H9 (cell line): ENCODE results near the gene HPD. TPM values are rescaled to one million over a fixed set of nuclear protein-coding genes. Genes with fewer than 3 reads are reported as not detected.

ENCODE experiments used
- DNase-seq: peaks from one replicate; pipeline ENCODE4 v3.0.0-alpha.2; 2017
- H2AFZ ChIP-seq: one replicate; pipeline ENCODE4 v1.6.1; 2013; ENCODE audit warnings: mild to moderate bottlenecking, low read length, control low read depth, moderate library complexity
- H2AK5ac ChIP-seq: 2 replicates; pipeline ENCODE4 v1.6.1; 2013; ENCODE audit warnings: low read length, control low read depth, mixed read lengths; ENCODE audit not compliant: insufficient read length
- H2BK120ac ChIP-seq: one replicate; pipeline ENCODE4 v1.6.1; 2013; ENCODE audit warnings: low read depth, mild to moderate bottlenecking, low read length, control low read depth, inconsistent platforms; ENCODE audit not compliant: poor library complexity, severe bottlenecking
- H2BK12ac ChIP-seq: 2 replicates; pipeline ENCODE4 v1.6.1; 2013; ENCODE audit warnings: low read length, control low read depth, mixed read lengths, low read depth; ENCODE audit not compliant: insufficient read length
- H2BK15ac ChIP-seq: 2 replicates; pipeline ENCODE4 v1.6.1; 2013; ENCODE audit warnings: low read depth, low read length, control low read depth
- H2BK20ac ChIP-seq: one replicate; pipeline ENCODE4 v1.6.1; 2013; ENCODE audit warnings: low read depth, mild to moderate bottlenecking, low read length, control low read depth, inconsistent platforms; ENCODE audit not compliant: poor library complexity, severe bottlenecking
- H2BK5ac ChIP-seq: 2 replicates; pipeline ENCODE4 v1.6.1; 2013; ENCODE audit warnings: low read length, control low read depth, mixed read lengths; ENCODE audit not compliant: insufficient read length
- H3K14ac ChIP-seq: 2 replicates; pipeline ENCODE4 v1.6.1; 2013; ENCODE audit warnings: low read length, control low read depth; ENCODE audit not compliant: insufficient read depth
- H3K18ac ChIP-seq: 2 replicates; pipeline ENCODE4 v1.6.1; 2013; ENCODE audit warnings: low read depth, mild to moderate bottlenecking, mixed read lengths, low read length, control low read depth; ENCODE audit not compliant: insufficient read length
- H3K23ac ChIP-seq: 2 replicates; pipeline ENCODE4 v1.6.1; 2013; ENCODE audit warnings: low read length, control low read depth, mixed read lengths, low read depth; ENCODE audit not compliant: insufficient read length
- H3K23me2 ChIP-seq: 2 replicates; pipeline ENCODE4 v1.6.1; 2013; ENCODE audit warnings: low read depth, mild to moderate bottlenecking, mixed read lengths, low read length, control low read depth; ENCODE audit not compliant: insufficient read length, poor library complexity, severe bottlenecking
- H3K27ac ChIP-seq: 2 replicates; pipeline ENCODE4 v1.5.1; 2013; ENCODE audit warnings: low read length, control low read depth, mixed read lengths, low read depth; ENCODE audit not compliant: insufficient read length
- H3K27me3 ChIP-seq: 2 replicates; pipeline ENCODE4 v1.6.1; 2013; ENCODE audit warnings: low read length, control low read depth, inconsistent platforms; ENCODE audit not compliant: insufficient read depth
- H3K4ac ChIP-seq: 2 replicates; pipeline ENCODE4 v1.6.1; 2013; ENCODE audit warnings: low read depth, mild to moderate bottlenecking, control low read depth, inconsistent platforms, low read length, moderate library complexity
- H3K4me1 ChIP-seq: 2 replicates; pipeline ENCODE4 v1.6.1; 2013; ENCODE audit warnings: low read length, control low read depth, inconsistent platforms; ENCODE audit not compliant: insufficient read depth
- H3K4me2 ChIP-seq: 2 replicates; pipeline ENCODE4 v1.6.1; 2013; ENCODE audit warnings: low read length, control low read depth, mixed read lengths; ENCODE audit not compliant: insufficient read length, insufficient read depth
- H3K56ac ChIP-seq: 2 replicates; pipeline ENCODE4 v1.6.1; 2013; ENCODE audit warnings: low read depth, mild to moderate bottlenecking, mixed read lengths, low read length, control low read depth; ENCODE audit not compliant: insufficient read length
- H3K79me1 ChIP-seq: 2 replicates; pipeline ENCODE4 v1.6.1; 2013; ENCODE audit warnings: low read depth, mild to moderate bottlenecking, moderate library complexity, low read length, control low read depth, inconsistent platforms; ENCODE audit not compliant: insufficient read depth, poor library complexity, severe bottlenecking
- H3K79me2 ChIP-seq: 2 replicates; pipeline ENCODE4 v1.6.1; 2013; ENCODE audit warnings: low read length, control low read depth, inconsistent platforms; ENCODE audit not compliant: insufficient read depth
- H3K9ac ChIP-seq: 2 replicates; pipeline ENCODE4 v1.6.1; 2013; ENCODE audit warnings: low read length, control low read depth, mixed read lengths; ENCODE audit not compliant: insufficient read length; ENCODE audit errors: extremely low read depth
- H3K9me3 ChIP-seq: one replicate; pipeline ENCODE4 v1.6.1; 2013; ENCODE audit warnings: low read depth, low read length, inconsistent platforms; ENCODE audit not compliant: control insufficient read depth
- H3T11ph ChIP-seq: one replicate; pipeline ENCODE4 v1.6.1; 2013; ENCODE audit warnings: mild to moderate bottlenecking, low read length, control low read depth, inconsistent platforms
- H4K20me1 ChIP-seq: one replicate; pipeline ENCODE4 v1.6.1; 2013; ENCODE audit not compliant: control insufficient read depth, insufficient read length, insufficient read depth
- H4K5ac ChIP-seq: 2 replicates; pipeline ENCODE4 v1.6.1; 2013; ENCODE audit warnings: low read depth, mild to moderate bottlenecking, mixed read lengths, low read length, control low read depth; ENCODE audit not compliant: insufficient read length
- H4K8ac ChIP-seq: replicated peaks from 2 replicates; pipeline ENCODE4 v1.6.1; 2013; ENCODE audit warnings: low read length, control low read depth, mixed read lengths, low read depth; ENCODE audit not compliant: insufficient read length
- H4K91ac ChIP-seq: 2 replicates; pipeline ENCODE4 v1.6.1; 2013; ENCODE audit warnings: low read depth, mild to moderate bottlenecking, moderate library complexity, mixed read lengths, low read length, control low read depth; ENCODE audit not compliant: insufficient read length
- H3K27ac Mint-ChIP-seq, 3 experiments: 2 replicates in 2 of 3; 3 replicates in 1 of 3; pipeline ENCODE4 v1.8.0; 2020 to 2021; ENCODE audit warnings: mixed read lengths in 3 of 3, mild to moderate bottlenecking in 1 of 3, moderate library complexity in 1 of 3
- H3K27me3 Mint-ChIP-seq: 2 replicates; pipeline ENCODE4 v1.8.0; 2021; ENCODE audit warnings: low read depth, mild to moderate bottlenecking, moderate library complexity, mixed read lengths
- H3K36me3 Mint-ChIP-seq, 3 experiments: 2 replicates in 2 of 3; 3 replicates in 1 of 3; pipeline ENCODE4 v1.8.0; 2020 to 2021; ENCODE audit warnings: low read depth in 3 of 3, mixed read lengths in 3 of 3; ENCODE audit not compliant: insufficient read depth in 1 of 3
- H3K4me1 Mint-ChIP-seq, 2 experiments: 2 replicates each; pipeline ENCODE4 v1.8.0; 2020; ENCODE audit warnings: mixed read lengths in 2 of 2
- H3K4me3 Mint-ChIP-seq, 2 experiments: 2 replicates in 1 of 2; 3 replicates in 1 of 2; pipeline ENCODE4 v1.8.0; 2020 to 2021; ENCODE audit warnings: mild to moderate bottlenecking in 2 of 2, mixed read lengths in 2 of 2, moderate library complexity in 1 of 2
- H3K9me3 Mint-ChIP-seq, 2 experiments: 2 replicates in 1 of 2; 3 replicates in 1 of 2; pipeline ENCODE4 v1.8.0; 2020; ENCODE audit warnings: mild to moderate bottlenecking in 2 of 2, mixed read lengths in 2 of 2, moderate library complexity in 1 of 2
- CTCF ChIP-seq: fragments of 200-600 bp; sonication (generic); conservative IDR thresholded peaks from 3 replicates; pipeline ENCODE4 v1.8.0; 2021; ENCODE audit warnings: antibody characterized with exemption, mild to moderate bottlenecking
- WGBS: extraction: QIAGEN DNeasy Blood & Tissue Kit; methylation state at CpG from one replicate; pipeline ENCODE4 v1.1.7; 2013; ENCODE audit warnings: missing lambda C conversion rate, low lambda C conversion rate, mixed read lengths; ENCODE audit not compliant: insufficient read length; ENCODE audit errors: extremely low coverage; 5-methylcytosine and 5-hydroxymethylcytosine counted together
- total RNA-seq: library from RNA; stranded (reverse); gene quantifications from 2 replicates; pipeline ENCODE4 v1.2.1, GENCODE V29; 2021

Gene HPD
- total RNA-seq, 1 experiment from 2014 or later: not detected

GRCh38 chr12:121828306-121828705, 30.4 kb downstream of the HPD start:
- H3K27me3 ChIP-seq: no peaks in the 10 kb centered on the region
- H3K4me2 ChIP-seq: no peak overlapping the region
- no peak for TF ChIP-seq CTCF
- peaks cover 0 to 8% of the 10 kb centered on the region in 2 experiments; a peak in 1 of 4 replicates for H3K4me1 Mint-ChIP-seq
- no peak overlapping the region for H4K91ac ChIP-seq
- H3K9me3 ChIP-seq: no peaks in the 10 kb centered on the region
- H3K23ac ChIP-seq: no peak overlapping the region
- no peaks in the 10 kb centered on the region for H3K4me1 ChIP-seq
- no peaks in the 10 kb centered on the region for H3K79me1 ChIP-seq
- DNase-seq: peak; percentile 18
- H3K9ac ChIP-seq: no peak overlapping the region
- H2BK5ac ChIP-seq: no peak overlapping the region
- no peak overlapping the region for H4K5ac ChIP-seq
- H2BK20ac ChIP-seq: no peak overlapping the region
- no CpG with 5 or more reads among the region's 8 CpGs for WGBS
- H2AFZ ChIP-seq: no peak overlapping the region
- H3K9me3 Mint-ChIP-seq: no peaks in the 10 kb centered on the region; a peak in 1 of 5 replicates
- H3K36me3 Mint-ChIP-seq: peaks cover 24 to 79% (median 63%) of the 10 kb centered on the region in 3 experiments; a peak in 6 of 7 replicates
- no peak overlapping the region for H3K27ac ChIP-seq
- no peak overlapping the region for H3K56ac ChIP-seq
- H4K8ac ChIP-seq: no peak overlapping the region
- H3K79me2 ChIP-seq: no peaks in the 10 kb centered on the region
- H3K14ac ChIP-seq: no peak overlapping the region
- no peaks in the 10 kb centered on the region for H3K23me2 ChIP-seq
- H4K20me1 ChIP-seq: no peaks in the 10 kb centered on the region
- H3K4me3 Mint-ChIP-seq: peak overlapping the region in 1 of 2 experiments; percentile 53; a peak in 1 of 5 replicates
- H3K27me3 Mint-ChIP-seq: no peaks in the 10 kb centered on the region
- no peak overlapping the region for H3T11ph ChIP-seq
- H3K4ac ChIP-seq: no peak overlapping the region
- no peak overlapping the region for H3K18ac ChIP-seq
- no peak overlapping the region for H2BK120ac ChIP-seq
- no peak overlapping the region for H2BK15ac ChIP-seq
- no peak overlapping the region; a peak in 1 of 7 replicates for H3K27ac Mint-ChIP-seq
- no peak overlapping the region for H2AK5ac ChIP-seq
- no peak overlapping the region for H2BK12ac ChIP-seq
